Measurements from ENCODE around the gene ASCC3.

DNA sequence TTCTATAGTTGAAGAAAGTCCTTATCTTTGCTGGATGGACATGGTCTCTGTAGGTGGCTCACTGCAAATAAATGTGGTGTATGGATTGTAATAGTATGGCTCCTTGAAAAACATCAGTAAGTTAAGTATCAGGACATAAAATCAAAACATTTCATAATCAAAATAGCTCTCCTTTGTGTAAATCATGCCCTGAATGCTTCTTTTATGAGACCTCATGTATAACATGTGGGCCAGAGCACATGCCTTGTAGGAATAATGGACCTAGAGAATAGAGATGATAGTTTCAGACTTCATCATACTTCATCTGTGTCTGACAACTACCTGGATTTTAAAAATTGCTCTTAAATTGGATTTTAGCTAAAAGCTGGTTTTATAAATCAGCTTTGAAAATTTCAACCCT is 159.9 kb downstream of the ASCC3 start:
- TF ChIP-seq, protein P1, sequence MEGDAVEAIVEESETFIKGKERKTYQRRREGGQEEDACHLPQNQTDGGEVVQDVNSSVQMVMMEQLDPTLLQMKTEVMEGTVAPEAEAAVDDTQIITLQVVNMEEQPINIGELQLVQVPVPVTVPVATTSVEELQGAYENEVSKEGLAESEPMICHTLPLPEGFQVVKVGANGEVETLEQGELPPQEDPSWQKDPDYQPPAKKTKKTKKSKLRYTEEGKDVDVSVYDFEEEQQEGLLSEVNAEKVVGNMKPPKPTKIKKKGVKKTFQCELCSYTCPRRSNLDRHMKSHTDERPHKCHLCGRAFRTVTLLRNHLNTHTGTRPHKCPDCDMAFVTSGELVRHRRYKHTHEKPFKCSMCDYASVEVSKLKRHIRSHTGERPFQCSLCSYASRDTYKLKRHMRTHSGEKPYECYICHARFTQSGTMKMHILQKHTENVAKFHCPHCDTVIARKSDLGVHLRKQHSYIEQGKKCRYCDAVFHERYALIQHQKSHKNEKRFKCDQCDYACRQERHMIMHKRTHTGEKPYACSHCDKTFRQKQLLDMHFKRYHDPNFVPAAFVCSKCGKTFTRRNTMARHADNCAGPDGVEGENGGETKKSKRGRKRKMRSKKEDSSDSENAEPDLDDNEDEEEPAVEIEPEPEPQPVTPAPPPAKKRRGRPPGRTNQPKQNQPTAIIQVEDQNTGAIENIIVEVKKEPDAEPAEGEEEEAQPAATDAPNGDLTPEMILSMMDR (IDR thresholded peaks at IDR 0.05): no peak
- no peak for TF ChIP-seq POLR2A (IDR thresholded peaks at IDR 0.05)

All from testis (tissue), 2 donors.